Central memory CD8-positive, alpha-beta T cell (primary cell): ENCODE results near the gene GATA3.
A peak's percentile ranks its signal among the peaks of the same experiment; 100 is the strongest.

ENCODE experiments used
- ATAC-seq: fragments of 150-1000 bp; cut with Tn5 transposase; replicated peaks from 2 replicates; pipeline ENCODE4 v1.10.0; 2022; ENCODE audit warnings: mild to moderate bottlenecking, moderate FRiP score, moderate number of reproducible peaks; ENCODE audit not compliant: poor library complexity, severe bottlenecking; ENCODE audit errors: extremely low read depth
- DNase-seq, 2 donors: peaks; one replicate each; pipeline ENCODE4 v3.0.0; 2021; ENCODE audit warnings: low spot score in 2 of 2
- H3K27ac Mint-ChIP-seq: one replicate; pipeline ENCODE4 v1.8.0; 2022; ENCODE audit warnings: low read depth, mild to moderate bottlenecking, moderate library complexity, mixed read lengths
- H3K27me3 Mint-ChIP-seq: one replicate; pipeline ENCODE4 v1.8.0; 2022; ENCODE audit warnings: mixed read lengths
- H3K36me3 Mint-ChIP-seq: one replicate; pipeline ENCODE4 v1.8.0; 2022; ENCODE audit warnings: mild to moderate bottlenecking, moderate library complexity, mixed read lengths; ENCODE audit not compliant: insufficient read depth
- H3K4me1 Mint-ChIP-seq: one replicate; pipeline ENCODE4 v1.8.0; 2022; ENCODE audit warnings: mixed read lengths
- H3K4me3 Mint-ChIP-seq: one replicate; pipeline ENCODE4 v1.8.0; 2022; ENCODE audit warnings: mild to moderate bottlenecking, moderate library complexity, mixed read lengths
- H3K9me3 Mint-ChIP-seq: one replicate; pipeline ENCODE4 v1.8.0; 2022; ENCODE audit warnings: mixed read lengths

GATA3 gene

GRCh38 chr10:8084799-8085198 lies 30.3 kb downstream of the GATA3 start:
- Mint-ChIP-seq H3K4me1 (no peaks in the 10 kb centered on the region), H3K9me3 (no peaks in the 10 kb centered on the region), H3K4me3 (no peak overlapping the region), H3K36me3 (peaks cover 10% of the 10 kb centered on the region), H3K27ac (no peak overlapping the region), H3K27me3 (no peaks in the 10 kb centered on the region)
- ATAC-seq: no peak
- no peak for DNase-seq

- Mint-ChIP-seq H3K4me1 (no peaks in the 10 kb centered on the region), H3K36me3 (peaks cover 10% of the 10 kb centered on the region), H3K9me3 (no peaks in the 10 kb centered on the region), H3K27me3 (no peaks in the 10 kb centered on the region), H3K4me3 (no peak overlapping the region), H3K27ac (no peak overlapping the region)
- DNase-seq: no peak
- no peak for ATAC-seq
These were observed 30.8 kb downstream of the GATA3 start for GRCh38 chr10:8085251-8085650.

GRCh38 chr10:8086315-8086714 lies 31.8 kb downstream of the GATA3 start:
- Mint-ChIP-seq H3K4me3 (no peak overlapping the region), H3K9me3 (no peaks in the 10 kb centered on the region), H3K36me3 (peaks cover 6% of the 10 kb centered on the region), H3K27ac (no peak overlapping the region), H3K27me3 (no peaks in the 10 kb centered on the region), H3K4me1 (no peaks in the 10 kb centered on the region)
- DNase-seq (no peak), ATAC-seq (no peak)

- H3K27ac Mint-ChIP-seq: peak overlapping the region; percentile 35
- no peaks in the 10 kb centered on the region for H3K9me3 Mint-ChIP-seq
- ATAC-seq (peak; percentile 99), DNase-seq (peak in 1 of 2 donors; percentile 46)
- H3K4me1 Mint-ChIP-seq: peaks cover under 1% of the 10 kb centered on the region
- no peak overlapping the region for H3K4me3 Mint-ChIP-seq
- H3K36me3 Mint-ChIP-seq: peaks cover 2% of the 10 kb centered on the region
- H3K27me3 Mint-ChIP-seq: no peaks in the 10 kb centered on the region
These were observed 34.0 kb downstream of the GATA3 start for GRCh38 chr10:8088504-8088903.

- no peak for ATAC-seq
- H3K4me1 Mint-ChIP-seq: peaks cover 14% of the 10 kb centered on the region
- H3K27me3 Mint-ChIP-seq: no peaks in the 10 kb centered on the region
- H3K4me3 Mint-ChIP-seq: no peak overlapping the region
- no peak overlapping the region for H3K27ac Mint-ChIP-seq
- H3K9me3 Mint-ChIP-seq: no peaks in the 10 kb centered on the region
- no peaks in the 10 kb centered on the region for H3K36me3 Mint-ChIP-seq
- no peak for DNase-seq
These were observed 37.9 kb downstream of the GATA3 start for GRCh38 chr10:8092428-8092827.

- H3K27ac Mint-ChIP-seq: no peak overlapping the region
- H3K4me1 Mint-ChIP-seq: peaks cover 14% of the 10 kb centered on the region
- DNase-seq: no peak
- no peak overlapping the region for H3K4me3 Mint-ChIP-seq
- no peaks in the 10 kb centered on the region for H3K9me3 Mint-ChIP-seq
- no peaks in the 10 kb centered on the region for H3K36me3 Mint-ChIP-seq
- no peaks in the 10 kb centered on the region for H3K27me3 Mint-ChIP-seq
- no peak for ATAC-seq
These were observed 41.5 kb downstream of the GATA3 start for GRCh38 chr10:8095959-8096358.

- DNase-seq: no peak
- ATAC-seq: no peak
- H3K4me3 Mint-ChIP-seq: no peak overlapping the region
- no peak overlapping the region for H3K27ac Mint-ChIP-seq
- H3K36me3 Mint-ChIP-seq: peaks cover 2% of the 10 kb centered on the region
- H3K27me3 Mint-ChIP-seq: no peaks in the 10 kb centered on the region
- H3K4me1 Mint-ChIP-seq: peaks cover 14% of the 10 kb centered on the region
- H3K9me3 Mint-ChIP-seq: no peaks in the 10 kb centered on the region
These were observed 42.4 kb downstream of the GATA3 start for GRCh38 chr10:8096931-8097330.

- ATAC-seq (no peak), DNase-seq (no peak)
- peaks cover 3% of the 10 kb centered on the region for H3K36me3 Mint-ChIP-seq
- no peak overlapping the region for H3K4me3 Mint-ChIP-seq
- no peaks in the 10 kb centered on the region for H3K27me3 Mint-ChIP-seq
- no peaks in the 10 kb centered on the region for H3K9me3 Mint-ChIP-seq
- H3K27ac Mint-ChIP-seq: no peak overlapping the region
- peaks cover 10% of the 10 kb centered on the region for H3K4me1 Mint-ChIP-seq
These were observed 45.9 kb downstream of the GATA3 start for GRCh38 chr10:8100366-8100765.

- ATAC-seq (no peak), DNase-seq (no peak)
- H3K9me3 Mint-ChIP-seq: no peaks in the 10 kb centered on the region
- peak overlapping the region; percentile 59 for H3K4me3 Mint-ChIP-seq
- peaks cover 6% of the 10 kb centered on the region for H3K4me1 Mint-ChIP-seq
- peaks cover 9% of the 10 kb centered on the region for H3K27me3 Mint-ChIP-seq
- no peak overlapping the region for H3K27ac Mint-ChIP-seq
- H3K36me3 Mint-ChIP-seq: peaks cover 3% of the 10 kb centered on the region
These were observed 48.4 kb downstream of the GATA3 start for GRCh38 chr10:8102708-8103401.

- ATAC-seq: no peak
- no peaks in the 10 kb centered on the region for H3K9me3 Mint-ChIP-seq
- peaks cover 3% of the 10 kb centered on the region for H3K36me3 Mint-ChIP-seq
- no peak for DNase-seq
- H3K27me3 Mint-ChIP-seq: peaks cover 9% of the 10 kb centered on the region
- H3K4me1 Mint-ChIP-seq: peaks cover 6% of the 10 kb centered on the region
- no peak overlapping the region for H3K27ac Mint-ChIP-seq
- H3K4me3 Mint-ChIP-seq: no peak overlapping the region
These were observed 49.1 kb downstream of the GATA3 start for GRCh38 chr10:8103543-8103942.

GRCh38 chr10:8104005-8104404 lies 49.5 kb downstream of the GATA3 start:
- peaks cover 6% of the 10 kb centered on the region for H3K4me1 Mint-ChIP-seq
- no peak for ATAC-seq
- H3K4me3 Mint-ChIP-seq: no peak overlapping the region
- H3K27ac Mint-ChIP-seq: no peak overlapping the region
- H3K27me3 Mint-ChIP-seq: peaks cover 9% of the 10 kb centered on the region
- DNase-seq: no peak
- H3K9me3 Mint-ChIP-seq: no peaks in the 10 kb centered on the region
- H3K36me3 Mint-ChIP-seq: peaks cover 3% of the 10 kb centered on the region

- H3K36me3 Mint-ChIP-seq: peaks cover 3% of the 10 kb centered on the region
- ATAC-seq: no peak
- no peak for DNase-seq
- H3K27me3 Mint-ChIP-seq: peaks cover 9% of the 10 kb centered on the region
- no peaks in the 10 kb centered on the region for H3K9me3 Mint-ChIP-seq
- H3K4me3 Mint-ChIP-seq: no peak overlapping the region
- H3K27ac Mint-ChIP-seq: no peak overlapping the region
- H3K4me1 Mint-ChIP-seq: peaks cover 6% of the 10 kb centered on the region
These were observed 50.2 kb downstream of the GATA3 start for GRCh38 chr10:8104721-8105120.

- Mint-ChIP-seq H3K27ac (peak overlapping the region; percentile 16), H3K4me1 (peaks cover 6% of the 10 kb centered on the region), H3K9me3 (no peaks in the 10 kb centered on the region), H3K36me3 (peaks cover 3% of the 10 kb centered on the region), H3K27me3 (peaks cover 9% of the 10 kb centered on the region), H3K4me3 (no peak overlapping the region)
- ATAC-seq: no peak
- DNase-seq: no peak
These were observed 51.4 kb downstream of the GATA3 start for GRCh38 chr10:8105932-8106331.
